Chondrocyte (in vitro differentiated cells): ENCODE data around the gene LRRC3C. TPM values are rescaled to one million over a fixed set of nuclear protein-coding genes. Genes with fewer than 3 reads are reported as not detected.

ENCODE experiments used
- DNase-seq: peaks from one replicate; pipeline ENCODE4 v3.0.0; 2021; ENCODE audit warnings: mixed read lengths, low spot score
- H3K27ac Mint-ChIP-seq: one replicate; pipeline ENCODE4 v1.8.0; 2021; ENCODE audit warnings: mild to moderate bottlenecking, moderate library complexity, mixed read lengths; ENCODE audit not compliant: unreplicated experiment
- H3K27me3 Mint-ChIP-seq: 2 replicates; pipeline ENCODE4 v1.8.0; 2021; ENCODE audit warnings: low read depth, mixed read lengths
- H3K36me3 Mint-ChIP-seq: 2 replicates; pipeline ENCODE4 v1.8.0; 2021; ENCODE audit warnings: low read depth, mixed read lengths
- H3K4me1 Mint-ChIP-seq: 2 replicates; pipeline ENCODE4 v1.8.0; 2021; ENCODE audit warnings: low read depth, mild to moderate bottlenecking, mixed read lengths
- H3K4me3 Mint-ChIP-seq: one replicate; pipeline ENCODE4 v1.8.0; 2021; ENCODE audit warnings: mild to moderate bottlenecking, moderate library complexity, mixed read lengths; ENCODE audit not compliant: unreplicated experiment
- H3K9me3 Mint-ChIP-seq: 2 replicates; pipeline ENCODE4 v1.8.0; 2021; ENCODE audit warnings: low read depth, mixed read lengths
- CTCF ChIP-seq: fragments of 200-600 bp; sonication (generic); IDR thresholded peaks from 2 replicates; pipeline ENCODE4 v1.5.0; 2021; ENCODE audit warnings: antibody characterized with exemption, mild to moderate bottlenecking, moderate library complexity
- total RNA-seq: library from RNA; stranded (reverse); gene quantifications from 3 replicates; pipeline ENCODE4 v1.2.1, GENCODE V29; 2021

LRRC3C gene
- total RNA-seq, 1 donor from 2014 or later = not detected

- DNase-seq = no peak
- Mint-ChIP-seq H3K27me3 (peaks cover 18% of the 10 kb centered on the region), H3K36me3 (no peaks in the 10 kb centered on the region), H3K27ac (no peak overlapping the region), H3K4me1 (peaks cover 3% of the 10 kb centered on the region), H3K4me3 (no peak overlapping the region), H3K9me3 (no peaks in the 10 kb centered on the region)
- TF ChIP-seq CTCF = no peak
Measured at GRCh38 chr17:39960524-39961041, 33.1 kb downstream of the LRRC3C start.

GRCh38 chr17:39962642-39963220, 35.2 kb downstream of the LRRC3C start, which contains the start of gene GSDMA:
GSDMA (plus strand) TSS chr17:39963004; CDS start chr17:39965688, 2,684 bp downstream.
- Mint-ChIP-seq H3K36me3 (no peaks in the 10 kb centered on the region), H3K27ac (no peak within 1 kb of the TSS), H3K4me3 (no peak within 1 kb of the TSS), H3K27me3 (peaks cover 32% of the 10 kb centered on the region), H3K4me1 (peaks cover 3% of the 10 kb centered on the region), H3K9me3 (no peaks in the 10 kb centered on the region)
- TF ChIP-seq CTCF = no peak
- no peak for DNase-seq

- no peaks in the 10 kb centered on the region for H3K36me3 Mint-ChIP-seq
- no peaks in the 10 kb centered on the region for H3K9me3 Mint-ChIP-seq
- H3K27me3 Mint-ChIP-seq = peaks cover 37% of the 10 kb centered on the region
- no peak overlapping the region for H3K27ac Mint-ChIP-seq
- DNase-seq = no peak
- H3K4me1 Mint-ChIP-seq = peaks cover 3% of the 10 kb centered on the region
- TF ChIP-seq CTCF = no peak
- no peak overlapping the region for H3K4me3 Mint-ChIP-seq
Measured at GRCh38 chr17:39963829-39964228, 36.3 kb downstream of the LRRC3C start.

- Mint-ChIP-seq H3K36me3 (no peaks in the 10 kb centered on the region), H3K9me3 (no peaks in the 10 kb centered on the region), H3K27ac (no peak overlapping the region), H3K4me1 (no peaks in the 10 kb centered on the region), H3K4me3 (no peak overlapping the region), H3K27me3 (peaks cover 48% of the 10 kb centered on the region)
- no peak for TF ChIP-seq CTCF
- no peak for DNase-seq
Measured at GRCh38 chr17:39965017-39965699, 37.6 kb downstream of the LRRC3C start.

GRCh38 chr17:39966771-39967170, 39.2 kb downstream of the LRRC3C start:
- TF ChIP-seq CTCF = no peak
- H3K4me1 Mint-ChIP-seq = no peaks in the 10 kb centered on the region
- H3K4me3 Mint-ChIP-seq = no peak overlapping the region
- no peak for DNase-seq
- H3K36me3 Mint-ChIP-seq = no peaks in the 10 kb centered on the region
- H3K27me3 Mint-ChIP-seq = peaks cover 60% of the 10 kb centered on the region
- H3K9me3 Mint-ChIP-seq = no peaks in the 10 kb centered on the region
- H3K27ac Mint-ChIP-seq = no peak overlapping the region
